NT2/D1 (cell line): ENCODE results near the gene NOL6.

Experiments used
- SUZ12 ChIP-seq: IDR thresholded peaks from 2 replicates; pipeline ENCODE4 v1.6.1; 2011; ENCODE audit not compliant: insufficient read length, insufficient read depth; ENCODE audit errors: extremely low read depth
- ZNF274 ChIP-seq: IDR thresholded peaks from 2 replicates; pipeline ENCODE4 v1.6.1; 2011; ENCODE audit warnings: mild to moderate bottlenecking, low read depth, low read length

DNA sequence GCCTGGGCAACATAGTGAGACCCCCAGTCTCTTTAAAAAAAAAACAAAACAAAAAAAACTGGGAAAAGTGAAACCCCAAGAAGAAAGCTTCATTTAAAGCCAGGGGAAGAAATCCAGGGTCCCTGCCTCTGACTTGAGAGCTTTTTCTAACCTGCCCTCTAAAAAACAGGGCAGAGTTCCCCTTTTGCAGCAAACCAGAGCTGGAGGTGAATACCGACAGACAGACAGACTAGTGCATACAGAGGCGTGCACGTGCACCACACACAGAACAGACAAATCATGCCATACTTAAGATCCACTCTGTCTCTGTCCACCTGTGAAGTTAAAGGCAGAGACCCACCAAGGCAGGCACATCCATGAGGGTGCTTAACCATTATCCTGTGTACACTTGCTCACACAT, 14.6 kb downstream of the NOL6 start:
- no peak for TF ChIP-seq ZNF274
- no peak for TF ChIP-seq SUZ12
